Right lobe of liver (tissue), 6 donors: ENCODE data around the gene NCKAP5. TPM values are rescaled to one million over a fixed set of nuclear protein-coding genes. Genes with fewer than 3 reads are reported as not detected.

Experiments
- ATAC-seq, 4 donors: fragments of 200-7000 bp; cut with Tn5 transposase; one replicate each; pipeline ENCODE4 v1.9.1; 2020; ENCODE audit warnings: mild to moderate bottlenecking in 4 of 4, moderate library complexity in 4 of 4
- DNase-seq, 3 donors: peaks; one replicate each; pipeline ENCODE4 v3.0.0-alpha.2; 2020
- H3K27ac ChIP-seq, 3 donors: fragments of 200-600 bp; one replicate each; pipeline ENCODE4 v1.8.0; 2022
- H3K27me3 ChIP-seq, 2 donors: fragments of 200-600 bp; one replicate each; pipeline ENCODE4 v1.8.0; 2022
- H3K36me3 ChIP-seq, 4 donors: fragments of 200-600 bp; sonication (generic) in 1 of 4; one replicate each; pipeline versions ENCODE4 v1.5.1 to v1.8.0; 2017 to 2022; ENCODE audit warnings: control low read depth in 1 of 4
- H3K4me1 ChIP-seq, 4 donors: fragments of 200-600 bp; sonication (generic) in 1 of 4; one replicate each; pipeline versions ENCODE4 v1.5.1 to v1.8.0; 2017 to 2022; ENCODE audit warnings: control low read depth in 1 of 4
- H3K4me3 ChIP-seq, 3 donors: fragments of 200-600 bp; one replicate each; pipeline ENCODE4 v1.8.0; 2022
- H3K9me3 ChIP-seq, 4 donors: fragments of 200-600 bp; sonication (generic) in 1 of 4; one replicate each; pipeline versions ENCODE4 v1.5.1 to v1.8.0; 2017 to 2022; ENCODE audit warnings: control low read depth in 1 of 4
- POLR2A ChIP-seq: fragments of 450-650 bp; IDR thresholded peaks from one replicate; pipeline ENCODE4 v1.6.1; 2017; ENCODE audit warnings: antibody characterized with exemption, mild to moderate bottlenecking
- WGBS: methylation state at CpG from one replicate; pipeline ENCODE4 v1.1.6; 2018; ENCODE audit warnings: low coverage, low lambda C conversion rate; ENCODE audit not compliant: insufficient coverage; ENCODE audit errors: missing lambda C conversion rate; 5-methylcytosine and 5-hydroxymethylcytosine counted together
- intact Hi-C, 2 donors: fragments of 100-400 bp; cut with DNase I; formaldehyde crosslinking; loops; one replicate each; pipeline versions ENCODE4 v1.11.2 to v1.14.1; 2022
- total RNA-seq, 6 experiments: library from RNA; depleted of rRNA in 2 of 6; stranded (reverse); fragments of >200 nt in 2 of 6; fragmentation: NEBNext Ultra II Directional in 3 of 6; extraction: Animal tissue kit (Norgen Biotek cat#: 25700) in 3 of 6; gene quantifications; one replicate each; pipeline versions ENCODE4 v1.1.0 to v1.2.4, GENCODE V29; 2016 to 2023
- TF ChIP-seq, protein P1 (sequence below), 4 donors: fragments of 200-600 bp in 3 of 4; fragments of 450-650 bp in 1 of 4; IDR thresholded peaks; one replicate each; pipeline versions ENCODE4 v1.5.1 to v1.8.0; 2016 to 2022; ENCODE audit warnings: antibody characterized with exemption in 4 of 4, mild to moderate bottlenecking in 2 of 4
- donor health status: DM: no; HTN: yes; CAD: no.
- donor health status: DM: no; HTN: no; CAD: no.
- donor health status: DM: no; HTN: no; CAD: no.
- donor health status: DM: no; HTN: yes; CAD: no.
- donor health status: DM: no; HTN: yes; CAD: no.

Gene NCKAP5
- total RNA-seq, 6 experiments from 2014 or later: 3.6 to 11.7 (median 6.9) TPM

DNA sequence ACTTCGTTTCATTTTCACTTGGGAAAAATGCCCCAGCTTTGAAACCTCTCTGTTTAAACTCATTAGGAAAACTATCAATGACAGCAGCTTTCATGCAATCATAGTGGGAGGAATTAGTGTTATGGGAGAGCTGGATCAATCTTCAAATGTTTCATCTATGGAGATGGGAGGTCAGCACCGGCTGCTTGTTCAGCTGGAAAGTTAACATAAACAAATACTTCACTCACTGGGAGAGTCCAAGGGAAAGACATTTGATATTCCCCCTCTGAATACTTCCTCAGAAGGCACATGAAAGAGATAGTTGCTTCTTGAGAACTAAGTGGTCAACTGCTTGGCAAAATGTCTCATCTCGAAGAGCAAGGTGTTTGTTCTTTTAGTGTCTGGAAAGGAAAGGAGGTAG, 905.5 kb downstream of the NCKAP5 start:
- Histone ChIP-seq H3K4me1 (peaks cover 0 to 3% (median 0%) of the 10 kb centered on the region in 4 donors), H3K9me3 (no peaks in the 10 kb centered on the region), H3K36me3 (no peaks in the 10 kb centered on the region), H3K27me3 (no peaks in the 10 kb centered on the region), H3K27ac (no peak overlapping the region), H3K4me3 (no peak overlapping the region)
- no peak for DNase-seq
- TF ChIP-seq, protein P1, sequence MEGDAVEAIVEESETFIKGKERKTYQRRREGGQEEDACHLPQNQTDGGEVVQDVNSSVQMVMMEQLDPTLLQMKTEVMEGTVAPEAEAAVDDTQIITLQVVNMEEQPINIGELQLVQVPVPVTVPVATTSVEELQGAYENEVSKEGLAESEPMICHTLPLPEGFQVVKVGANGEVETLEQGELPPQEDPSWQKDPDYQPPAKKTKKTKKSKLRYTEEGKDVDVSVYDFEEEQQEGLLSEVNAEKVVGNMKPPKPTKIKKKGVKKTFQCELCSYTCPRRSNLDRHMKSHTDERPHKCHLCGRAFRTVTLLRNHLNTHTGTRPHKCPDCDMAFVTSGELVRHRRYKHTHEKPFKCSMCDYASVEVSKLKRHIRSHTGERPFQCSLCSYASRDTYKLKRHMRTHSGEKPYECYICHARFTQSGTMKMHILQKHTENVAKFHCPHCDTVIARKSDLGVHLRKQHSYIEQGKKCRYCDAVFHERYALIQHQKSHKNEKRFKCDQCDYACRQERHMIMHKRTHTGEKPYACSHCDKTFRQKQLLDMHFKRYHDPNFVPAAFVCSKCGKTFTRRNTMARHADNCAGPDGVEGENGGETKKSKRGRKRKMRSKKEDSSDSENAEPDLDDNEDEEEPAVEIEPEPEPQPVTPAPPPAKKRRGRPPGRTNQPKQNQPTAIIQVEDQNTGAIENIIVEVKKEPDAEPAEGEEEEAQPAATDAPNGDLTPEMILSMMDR (IDR thresholded peaks at IDR 0.05): no peak
- TF ChIP-seq POLR2A: no peak
- intact Hi-C loops: no loop called here
- whole genome bisulfite sequencing: 37% methylated on average over 3 of the region's 3 CpGs
- ATAC-seq: no peak

DNA sequence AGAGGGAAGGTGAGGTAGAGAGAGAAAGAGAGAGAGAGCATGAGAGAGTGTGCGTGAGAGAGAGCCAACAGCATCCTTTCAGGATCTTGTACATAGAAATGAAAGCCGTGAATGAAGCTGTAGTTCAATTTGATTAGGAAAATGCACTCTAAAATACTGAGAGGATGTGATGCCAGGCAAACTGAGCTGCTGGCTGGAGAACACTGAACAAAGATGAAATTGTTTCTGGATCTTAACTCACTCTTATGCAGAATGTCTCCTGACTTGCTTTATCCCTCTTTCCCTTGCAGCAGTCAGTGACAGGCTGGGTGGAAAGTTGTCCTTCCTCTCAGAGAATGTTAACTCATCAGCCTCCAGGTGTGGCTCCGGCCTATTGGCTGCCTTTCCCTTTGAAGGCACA, 908.9 kb downstream of the NCKAP5 start:
- DNase-seq (no peak), ATAC-seq (no peak)
- TF ChIP-seq, protein P1 (IDR thresholded peaks at IDR 0.05): no peak
- no peak for TF ChIP-seq POLR2A
- intact Hi-C loops: no loop called here
- no peaks in the 10 kb centered on the region for H3K27me3 ChIP-seq
- H3K36me3 ChIP-seq: no peaks in the 10 kb centered on the region
- no peak overlapping the region for H3K27ac ChIP-seq
- H3K9me3 ChIP-seq: no peaks in the 10 kb centered on the region
- WGBS: 95% methylated on average over 3 of the region's 3 CpGs
- H3K4me3 ChIP-seq: no peak overlapping the region
- no peaks in the 10 kb centered on the region for H3K4me1 ChIP-seq

DNA sequence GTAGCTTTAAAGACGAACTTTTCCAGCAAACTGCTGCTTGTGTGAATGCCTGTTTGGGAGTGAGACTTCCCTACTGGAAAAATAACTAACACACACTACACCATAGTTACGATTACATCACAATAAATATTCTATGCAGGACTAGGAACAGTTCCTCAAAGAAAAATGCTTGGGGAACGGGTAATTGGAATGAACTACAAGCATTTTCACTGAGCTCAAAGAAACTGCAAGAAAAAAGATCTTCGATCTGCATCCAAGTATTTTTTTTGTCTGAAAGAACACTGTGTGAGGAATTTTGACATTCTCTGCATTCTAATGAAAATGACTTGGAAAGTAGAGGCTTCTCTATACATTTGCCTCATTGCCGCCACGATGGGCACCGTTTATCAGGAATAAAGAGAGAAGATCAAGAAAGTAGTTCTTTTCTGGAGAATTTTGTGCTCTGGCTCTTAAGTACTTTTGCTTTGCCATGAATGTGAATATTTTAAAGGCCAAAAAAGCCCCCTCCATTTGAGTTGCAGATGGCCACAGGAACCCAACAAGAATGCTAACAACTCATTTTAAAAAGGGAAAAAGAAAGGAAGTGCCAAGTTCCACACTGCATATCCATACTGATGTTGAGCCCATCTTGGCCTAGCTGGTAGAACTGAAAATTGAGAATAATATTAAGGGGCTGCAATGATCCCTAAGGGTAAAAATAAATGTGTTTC, 911.8 kb downstream of the NCKAP5 start:
- no peaks in the 10 kb centered on the region for H3K36me3 ChIP-seq
- TF ChIP-seq POLR2A: no peak
- TF ChIP-seq, protein P1 (IDR thresholded peaks at IDR 0.05): no peak
- 53% methylated on average over 7 of the region's 7 CpGs for WGBS
- H3K27ac ChIP-seq: no peak overlapping the region
- no peak overlapping the region for H3K4me3 ChIP-seq
- ATAC-seq: no peak
- no peak for DNase-seq
- no peaks in the 10 kb centered on the region for H3K27me3 ChIP-seq
- intact Hi-C loops: no loop called here
- no peaks in the 10 kb centered on the region for H3K9me3 ChIP-seq
- no peaks in the 10 kb centered on the region for H3K4me1 ChIP-seq

DNA sequence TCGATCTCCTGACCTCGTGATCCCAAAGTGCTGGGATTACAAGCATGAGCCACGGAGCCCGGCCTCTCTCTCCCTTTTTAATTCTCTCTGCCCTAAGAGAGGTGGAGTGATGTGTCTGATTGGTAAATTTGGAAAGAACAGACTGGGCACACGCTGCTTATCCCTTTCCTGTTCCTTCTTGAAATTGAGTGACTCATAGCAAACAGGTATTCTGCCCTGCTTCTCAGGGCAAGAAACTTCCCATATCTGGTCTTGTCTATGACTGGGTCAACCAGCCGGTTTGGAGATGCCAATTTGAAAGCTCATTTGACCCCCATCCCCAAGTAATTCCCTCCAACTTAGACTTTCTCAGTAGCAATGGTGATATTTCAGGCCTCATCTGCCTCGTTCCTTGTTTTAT, 913.3 kb downstream of the NCKAP5 start:
- no peak for DNase-seq
- Histone ChIP-seq H3K27me3 (no peaks in the 10 kb centered on the region), H3K36me3 (no peaks in the 10 kb centered on the region), H3K4me1 (no peaks in the 10 kb centered on the region), H3K9me3 (no peaks in the 10 kb centered on the region), H3K27ac (no peak overlapping the region), H3K4me3 (no peak overlapping the region)
- no peak for ATAC-seq
- WGBS: 86% methylated on average over 7 of the region's 7 CpGs
- TF ChIP-seq, protein P1 (IDR thresholded peaks at IDR 0.05): no peak
- TF ChIP-seq POLR2A: no peak
- intact Hi-C loops: no loop called here
